ENCODE results near the gene SNX30. TPM values are rescaled to one million over a fixed set of nuclear protein-coding genes. Genes with fewer than 3 reads are reported as not detected.

The SNX30 gene
- total RNA-seq, 2 donors from 2014 or later = 7.7 to 9.3 TPM

DNA sequence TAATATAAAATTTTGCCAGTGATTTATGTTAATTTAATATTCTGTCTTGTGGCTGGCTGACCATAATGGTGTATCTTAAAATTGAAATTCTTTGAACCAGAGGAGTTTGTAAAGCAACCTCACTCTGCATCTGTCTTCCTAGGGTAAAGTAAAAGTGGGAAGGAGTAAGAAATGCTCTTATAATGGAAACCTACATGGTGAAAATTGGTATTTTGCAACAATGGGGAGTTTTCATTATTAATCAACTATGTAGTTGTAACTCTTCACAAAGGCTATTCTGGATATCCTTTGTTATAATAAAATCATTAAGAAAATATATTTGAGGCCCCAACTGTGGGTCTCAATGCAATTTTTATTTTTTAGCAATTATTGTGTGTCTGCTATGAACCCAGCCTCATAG, 44.2 kb downstream of the SNX30 start:
- H3K27me3 Mint-ChIP-seq = no peaks in the 10 kb centered on the region
- H3K36me3 Mint-ChIP-seq (ENCODE audit: low read depth) = no peaks in the 10 kb centered on the region
- H3K27ac Mint-ChIP-seq = no peak overlapping the region
- no peak for DNase-seq
- no peak overlapping the region for H3K4me3 Mint-ChIP-seq
- no peak for ATAC-seq
- peaks cover 20% of the 10 kb centered on the region for H3K4me1 Mint-ChIP-seq
- no peaks in the 10 kb centered on the region for H3K9me3 ChIP-seq (ENCODE audit: control insufficient read depth, low read length, poor library complexity, severe bottlenecking)

DNA sequence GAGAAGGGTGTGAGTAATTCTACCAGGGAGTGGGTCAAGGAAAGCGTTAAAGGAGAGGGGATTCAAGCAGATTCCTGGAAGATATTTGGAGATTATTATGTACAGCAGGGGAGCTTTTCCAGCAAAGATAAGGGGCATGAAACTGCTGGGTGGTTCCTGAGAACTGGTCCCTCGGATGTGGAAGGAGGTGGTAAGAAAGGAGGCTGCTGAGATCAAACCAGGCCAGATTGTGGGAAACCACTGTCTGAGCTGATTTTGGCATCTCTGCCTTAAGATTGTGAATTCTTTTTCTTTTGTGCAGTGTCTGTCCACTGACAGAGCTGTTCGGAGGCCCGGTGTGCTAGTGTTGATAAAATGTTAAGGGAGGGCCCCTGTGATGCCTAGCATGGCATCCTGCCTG, 45.4 kb downstream of the SNX30 start:
- H3K4me3 Mint-ChIP-seq = no peak overlapping the region
- H3K27ac Mint-ChIP-seq = peak overlapping the region; percentile 3
- H3K9me3 ChIP-seq (ENCODE audit: control insufficient read depth, low read length, poor library complexity, severe bottlenecking) = no peaks in the 10 kb centered on the region
- ATAC-seq (no peak), DNase-seq (no peak)
- H3K36me3 Mint-ChIP-seq (ENCODE audit: low read depth) = no peaks in the 10 kb centered on the region
- peaks cover 15% of the 10 kb centered on the region for H3K4me1 Mint-ChIP-seq
- H3K27me3 Mint-ChIP-seq = no peaks in the 10 kb centered on the region

DNA sequence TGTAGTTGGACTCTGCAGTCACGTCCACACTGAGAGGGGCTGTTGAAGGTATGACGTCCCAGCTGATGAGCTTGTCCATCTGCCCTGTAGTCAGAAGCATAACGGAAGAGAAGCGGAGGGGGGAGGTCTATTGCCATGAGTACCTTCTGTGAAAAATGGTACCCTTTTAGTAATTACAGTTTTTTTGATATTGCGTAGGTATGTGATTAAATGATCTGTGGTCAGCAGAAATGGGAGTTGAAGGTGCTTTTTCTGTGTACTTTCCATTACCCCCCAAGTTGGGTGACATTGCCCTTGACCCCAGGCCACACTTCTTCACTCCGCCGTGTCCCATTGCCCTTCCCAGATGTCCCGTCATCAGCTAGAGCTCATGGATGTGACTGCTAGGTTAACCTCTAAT, 45.9 kb downstream of the SNX30 start:
- Mint-ChIP-seq H3K4me1 (peaks cover 15% of the 10 kb centered on the region), H3K27ac (no peak overlapping the region), H3K36me3 (ENCODE audit: low read depth) (no peaks in the 10 kb centered on the region), H3K27me3 (no peaks in the 10 kb centered on the region), H3K4me3 (no peak overlapping the region)
- ATAC-seq = no peak
- no peaks in the 10 kb centered on the region for H3K9me3 ChIP-seq (ENCODE audit: control insufficient read depth, low read length, poor library complexity, severe bottlenecking)
- no peak for DNase-seq

DNA sequence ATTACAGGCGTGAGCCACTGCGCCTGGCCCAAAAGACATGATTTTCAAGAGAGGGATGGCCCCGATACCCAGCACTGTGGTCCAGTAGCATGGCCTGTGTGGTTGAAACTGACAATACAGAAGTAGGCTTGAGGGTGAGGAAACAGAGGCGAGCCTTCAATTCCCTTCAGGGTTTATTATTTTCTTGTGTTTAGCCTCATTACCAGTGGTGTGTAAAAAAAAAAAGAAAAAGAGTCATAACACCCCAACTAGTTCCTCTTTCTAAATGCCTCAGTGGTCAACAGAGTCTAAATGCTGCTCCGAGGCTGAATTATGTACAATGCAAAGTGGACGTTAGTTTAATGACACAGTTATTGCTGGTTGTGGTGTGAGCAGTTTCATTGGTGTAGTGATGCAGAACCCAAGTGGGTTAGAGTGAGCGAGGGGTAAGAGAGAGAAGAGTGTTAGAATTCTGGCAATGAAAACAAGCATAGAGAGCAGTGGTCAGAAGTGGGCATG, 58.8 kb downstream of the SNX30 start:
- DNase-seq (no peak), ATAC-seq (peak; percentile 50)
- no peak overlapping the region for H3K27ac Mint-ChIP-seq
- H3K9me3 ChIP-seq (ENCODE audit: control insufficient read depth, low read length, poor library complexity, severe bottlenecking) = no peaks in the 10 kb centered on the region
- H3K4me1 Mint-ChIP-seq = peaks cover 5% of the 10 kb centered on the region
- H3K4me3 Mint-ChIP-seq = no peak overlapping the region
- peaks cover 3% of the 10 kb centered on the region for H3K36me3 Mint-ChIP-seq (ENCODE audit: low read depth)
- H3K27me3 Mint-ChIP-seq = no peaks in the 10 kb centered on the region

DNA sequence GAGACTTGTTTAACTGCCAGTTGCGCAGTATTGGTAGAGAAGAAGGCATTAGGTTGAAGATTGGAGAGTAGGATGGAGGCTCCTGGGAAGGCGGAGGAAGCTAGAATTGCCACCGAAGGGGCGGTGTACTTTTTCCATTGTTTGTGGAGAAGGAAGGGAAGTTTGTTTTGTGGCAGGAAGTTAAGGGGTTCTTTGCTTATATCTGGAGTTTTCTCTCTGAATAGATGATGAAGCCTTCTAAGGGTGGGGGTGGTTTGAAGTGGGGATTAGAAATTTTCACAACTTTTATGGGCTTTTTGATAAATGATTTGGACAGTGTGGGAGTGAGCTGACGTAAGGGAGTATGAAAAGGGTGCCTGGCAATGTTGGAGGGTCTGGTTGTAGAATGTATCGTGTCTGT, 59.3 kb downstream of the SNX30 start:
- DNase-seq (no peak), ATAC-seq (no peak)
- no peaks in the 10 kb centered on the region for H3K9me3 ChIP-seq (ENCODE audit: control insufficient read depth, low read length, poor library complexity, severe bottlenecking)
- H3K27ac Mint-ChIP-seq = no peak overlapping the region
- no peak overlapping the region for H3K4me3 Mint-ChIP-seq
- H3K27me3 Mint-ChIP-seq = no peaks in the 10 kb centered on the region
- H3K4me1 Mint-ChIP-seq = peaks cover 5% of the 10 kb centered on the region
- peaks cover 3% of the 10 kb centered on the region for H3K36me3 Mint-ChIP-seq (ENCODE audit: low read depth)

DNA sequence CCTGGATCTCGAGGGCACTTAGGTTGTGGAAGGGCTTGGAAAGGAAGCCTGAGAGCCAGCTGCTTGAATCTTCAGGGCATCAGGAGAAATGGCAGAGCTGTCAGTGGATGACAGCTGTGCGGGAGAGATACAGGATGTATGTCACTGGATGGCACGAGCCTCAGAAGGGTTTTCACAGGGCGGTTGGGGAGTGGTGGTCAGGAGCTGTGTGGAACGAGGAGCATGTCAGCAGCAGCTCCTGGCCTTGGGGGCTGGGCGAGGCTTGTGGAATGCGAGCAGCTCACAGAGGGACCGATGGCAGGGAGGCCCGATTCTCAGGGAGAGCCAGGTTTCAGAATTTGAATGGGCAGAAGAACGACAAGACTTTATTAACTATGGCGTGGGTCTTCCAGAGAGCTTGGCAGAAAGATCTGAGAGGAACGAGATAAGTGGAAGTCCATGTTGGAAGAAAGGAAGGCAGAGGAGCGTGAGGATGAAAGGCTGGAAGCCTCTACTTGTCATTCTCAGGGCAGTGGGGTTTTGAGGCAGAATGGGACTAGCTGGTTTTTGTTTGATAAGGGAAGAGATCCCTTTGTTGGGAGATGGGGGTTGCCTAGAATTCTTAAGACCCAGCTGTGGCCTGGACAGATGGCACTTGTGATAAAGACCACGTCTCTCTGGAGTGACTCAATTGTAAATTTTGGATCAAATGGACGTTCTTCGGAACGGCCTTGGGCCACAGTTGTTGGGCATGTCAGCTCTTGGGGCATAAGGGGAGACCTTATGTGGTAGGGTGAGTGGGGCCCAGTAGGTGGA, 60.3 kb downstream of the SNX30 start:
- H3K36me3 Mint-ChIP-seq (ENCODE audit: low read depth) = peaks cover 3% of the 10 kb centered on the region
- H3K9me3 ChIP-seq (ENCODE audit: control insufficient read depth, low read length, poor library complexity, severe bottlenecking) = no peaks in the 10 kb centered on the region
- no peaks in the 10 kb centered on the region for H3K27me3 Mint-ChIP-seq
- H3K4me3 Mint-ChIP-seq = no peak overlapping the region
- H3K4me1 Mint-ChIP-seq = peaks cover 5% of the 10 kb centered on the region
- DNase-seq (no peak), ATAC-seq (no peak)
- no peak overlapping the region for H3K27ac Mint-ChIP-seq

DNA sequence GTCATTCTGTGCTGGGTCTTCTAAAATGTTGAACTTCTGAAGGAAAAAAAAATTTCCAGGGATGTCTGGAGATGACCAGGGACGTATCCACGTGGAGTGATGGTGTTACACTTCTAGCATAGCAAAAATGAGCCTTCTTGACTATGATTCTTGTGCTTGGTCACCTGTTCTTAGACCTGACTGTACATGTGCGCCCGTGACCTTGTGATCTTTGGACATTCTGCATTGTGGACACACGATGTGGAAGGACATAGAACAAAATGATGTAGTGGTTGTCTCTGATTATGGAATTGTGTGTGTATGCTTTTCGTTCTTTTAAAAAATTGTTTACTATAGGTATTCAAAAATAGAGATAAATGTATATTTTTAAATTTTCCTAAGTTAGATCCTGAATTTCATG, 61.0 kb downstream of the SNX30 start:
- Mint-ChIP-seq H3K27ac (no peak overlapping the region), H3K4me3 (no peak overlapping the region), H3K27me3 (no peaks in the 10 kb centered on the region), H3K4me1 (peaks cover 5% of the 10 kb centered on the region), H3K36me3 (ENCODE audit: low read depth) (peaks cover 3% of the 10 kb centered on the region)
- ATAC-seq (no peak), DNase-seq (no peak)
- H3K9me3 ChIP-seq (ENCODE audit: control insufficient read depth, low read length, poor library complexity, severe bottlenecking) = no peaks in the 10 kb centered on the region

DNA sequence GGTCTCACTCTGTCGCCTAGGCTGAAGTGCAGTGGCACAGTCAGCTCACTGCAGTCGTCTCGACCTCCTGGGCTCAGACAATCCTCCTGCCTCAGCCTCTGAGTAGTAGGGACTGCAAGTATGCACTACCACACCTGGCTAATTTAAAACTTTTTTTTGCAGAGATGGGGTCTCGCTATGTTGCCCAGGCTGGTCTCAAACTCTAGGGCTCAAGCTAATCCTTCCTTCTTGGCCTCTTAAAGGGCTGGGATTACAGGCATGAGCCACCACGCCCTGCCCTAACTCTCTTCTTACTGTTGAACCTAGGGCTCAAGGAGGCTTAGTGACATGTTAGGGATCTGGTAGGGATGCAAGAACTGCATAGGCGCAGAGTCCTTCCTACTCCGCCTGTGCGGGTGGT, 65.3 kb downstream of the SNX30 start:
- DNase-seq = no peak
- Mint-ChIP-seq H3K36me3 (ENCODE audit: low read depth) (peaks cover 3% of the 10 kb centered on the region), H3K27ac (no peak overlapping the region), H3K27me3 (no peaks in the 10 kb centered on the region), H3K4me3 (no peak overlapping the region), H3K4me1 (peaks cover 5% of the 10 kb centered on the region)
- H3K9me3 ChIP-seq (ENCODE audit: control insufficient read depth, low read length, poor library complexity, severe bottlenecking) = no peaks in the 10 kb centered on the region
- ATAC-seq = no peak

DNA sequence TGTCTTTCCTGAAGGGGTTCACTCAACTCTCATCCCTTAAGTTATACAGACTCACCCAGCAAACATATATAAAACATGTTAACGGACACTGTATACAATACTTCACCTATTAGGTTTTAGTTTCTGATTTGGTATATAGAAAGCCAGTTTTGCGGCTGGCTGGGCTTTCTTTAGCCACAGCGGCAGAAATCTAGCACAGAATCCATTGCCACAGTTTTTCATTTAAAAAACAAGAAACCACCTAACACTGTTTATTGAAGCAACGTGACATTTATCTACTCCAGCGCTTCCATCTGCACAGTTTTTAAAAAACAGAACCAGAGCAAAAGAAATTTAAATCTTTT, 67.3 kb downstream of the SNX30 start:
- Mint-ChIP-seq H3K36me3 (ENCODE audit: low read depth) (peaks cover 3% of the 10 kb centered on the region), H3K4me1 (peaks cover 5% of the 10 kb centered on the region), H3K27ac (no peak overlapping the region), H3K27me3 (no peaks in the 10 kb centered on the region), H3K4me3 (no peak overlapping the region)
- no peak for ATAC-seq
- no peaks in the 10 kb centered on the region for H3K9me3 ChIP-seq (ENCODE audit: control insufficient read depth, low read length, poor library complexity, severe bottlenecking)
- DNase-seq = no peak

DNA sequence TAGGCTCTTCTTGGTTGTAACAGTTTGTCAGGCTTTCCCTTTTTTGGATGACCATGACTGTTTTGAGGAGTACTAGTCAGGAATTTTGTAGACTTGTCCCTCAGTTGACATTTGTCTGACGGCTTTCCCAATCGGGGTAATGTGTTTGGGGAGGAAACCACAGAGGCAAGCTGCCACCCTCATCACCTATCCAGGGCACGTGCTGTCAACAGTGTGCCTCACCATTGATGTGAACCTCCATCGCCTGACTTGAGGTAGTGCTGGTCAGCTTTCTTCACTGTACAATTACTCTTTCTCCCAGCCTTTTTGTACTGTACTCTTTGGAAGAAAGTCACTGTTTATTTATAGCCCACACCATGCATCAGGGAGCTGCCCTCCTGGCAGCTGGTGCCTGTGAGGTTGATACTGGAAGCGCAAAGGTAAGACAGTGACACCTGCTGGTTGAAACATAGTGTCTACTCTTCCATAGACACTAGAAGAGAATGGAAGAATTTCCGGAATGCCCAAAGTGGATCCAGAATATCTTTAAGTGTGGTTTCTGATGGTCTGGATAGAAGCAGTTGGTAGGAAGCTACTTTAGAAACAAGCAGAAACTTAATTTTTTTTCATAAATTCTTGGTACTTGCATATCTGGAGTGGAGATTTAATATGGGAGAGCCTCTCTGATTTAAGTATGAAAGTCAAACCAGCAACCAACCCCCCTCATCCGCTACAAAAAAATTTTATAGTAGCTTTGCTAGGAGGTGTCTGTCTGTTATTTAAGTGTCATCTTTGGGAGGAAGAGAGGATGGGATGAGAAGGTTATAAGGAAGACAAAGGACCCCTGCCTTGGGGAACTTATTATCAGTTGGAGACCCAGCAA, 69.3 kb downstream of the SNX30 start:
- H3K27me3 Mint-ChIP-seq = no peaks in the 10 kb centered on the region
- ATAC-seq = no peak
- peaks cover 3% of the 10 kb centered on the region for H3K36me3 Mint-ChIP-seq (ENCODE audit: low read depth)
- no peak overlapping the region for H3K27ac Mint-ChIP-seq
- no peak for DNase-seq
- H3K4me1 Mint-ChIP-seq = peaks cover 5% of the 10 kb centered on the region
- no peaks in the 10 kb centered on the region for H3K9me3 ChIP-seq (ENCODE audit: control insufficient read depth, low read length, poor library complexity, severe bottlenecking)
- H3K4me3 Mint-ChIP-seq = no peak overlapping the region

DNA sequence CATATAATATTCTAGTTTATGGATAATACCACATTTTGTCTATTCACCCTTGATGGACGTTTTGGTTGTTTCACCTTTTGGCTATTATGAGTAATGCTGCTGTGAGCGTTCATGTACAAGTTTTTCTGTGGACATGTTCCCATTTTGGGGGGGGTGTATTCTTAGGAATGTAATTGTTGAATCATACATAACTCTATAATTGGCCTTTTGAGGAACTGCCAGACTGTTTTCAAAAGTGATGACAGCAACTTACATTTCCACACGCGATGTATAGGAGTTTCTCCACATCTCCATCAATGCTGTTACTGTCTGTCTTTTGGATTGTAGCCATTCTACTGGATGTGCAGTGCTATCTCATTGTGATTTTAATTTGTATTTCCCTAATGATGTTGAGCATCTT, 70.3 kb downstream of the SNX30 start:
- ATAC-seq = no peak
- Mint-ChIP-seq H3K4me3 (no peak overlapping the region), H3K27ac (no peak overlapping the region), H3K36me3 (ENCODE audit: low read depth) (peaks cover 3% of the 10 kb centered on the region), H3K4me1 (peaks cover 5% of the 10 kb centered on the region), H3K27me3 (no peaks in the 10 kb centered on the region)
- no peaks in the 10 kb centered on the region for H3K9me3 ChIP-seq (ENCODE audit: control insufficient read depth, low read length, poor library complexity, severe bottlenecking)
- DNase-seq = no peak

DNA sequence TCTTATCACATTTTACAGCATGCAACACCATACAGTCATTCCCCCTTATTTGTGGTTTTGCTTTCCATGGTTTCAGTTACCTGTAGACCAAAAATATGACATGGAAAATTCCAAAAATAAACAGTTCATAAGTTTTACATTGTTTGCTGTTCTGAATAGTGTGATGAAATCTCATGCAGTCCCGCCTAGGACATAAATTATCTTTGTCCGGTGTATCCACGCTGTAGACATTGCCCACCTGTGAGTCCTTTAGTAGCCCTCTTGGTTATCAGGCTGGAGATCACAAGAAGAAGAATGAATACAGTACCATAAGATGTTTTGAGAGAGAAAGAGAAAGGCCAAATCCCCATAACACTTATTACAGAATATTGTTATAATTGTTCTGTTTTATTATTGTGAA, 72.1 kb downstream of the SNX30 start:
- no peaks in the 10 kb centered on the region for H3K9me3 ChIP-seq (ENCODE audit: control insufficient read depth, low read length, poor library complexity, severe bottlenecking)
- ATAC-seq (no peak), DNase-seq (no peak)
- H3K36me3 Mint-ChIP-seq (ENCODE audit: low read depth) = peaks cover 3% of the 10 kb centered on the region
- no peak overlapping the region for H3K27ac Mint-ChIP-seq
- no peaks in the 10 kb centered on the region for H3K27me3 Mint-ChIP-seq
- peaks cover 2% of the 10 kb centered on the region for H3K4me1 Mint-ChIP-seq
- no peak overlapping the region for H3K4me3 Mint-ChIP-seq

DNA sequence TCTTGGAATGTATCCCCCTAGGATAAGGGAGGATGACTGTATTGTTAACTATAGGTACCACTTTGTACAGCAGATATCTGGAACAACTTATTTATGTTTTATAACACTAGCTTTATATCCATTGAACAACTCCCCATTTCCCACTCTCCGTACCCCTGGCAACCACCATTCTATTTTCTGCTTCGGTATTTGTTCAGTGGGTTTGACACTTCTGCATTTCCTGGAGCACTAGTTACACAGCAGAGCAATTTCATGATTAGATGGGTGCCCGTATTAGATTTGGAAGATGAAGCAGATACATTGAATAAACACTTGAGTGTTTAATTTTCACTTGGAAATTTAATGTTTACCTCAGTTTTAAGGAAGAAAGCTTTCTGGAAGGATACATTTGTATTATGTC, 72.7 kb downstream of the SNX30 start:
- H3K27ac Mint-ChIP-seq = no peak overlapping the region
- no peak overlapping the region for H3K4me3 Mint-ChIP-seq
- ATAC-seq (no peak), DNase-seq (no peak)
- H3K9me3 ChIP-seq (ENCODE audit: control insufficient read depth, low read length, poor library complexity, severe bottlenecking) = no peaks in the 10 kb centered on the region
- no peaks in the 10 kb centered on the region for H3K27me3 Mint-ChIP-seq
- H3K4me1 Mint-ChIP-seq = peaks cover 2% of the 10 kb centered on the region
- peaks cover 3% of the 10 kb centered on the region for H3K36me3 Mint-ChIP-seq (ENCODE audit: low read depth)
